Activated T-helper 17 cell treated with anti-CD3 and anti-CD28 coated beads, Interleukin-2, amount 50 U/mL, for 72 hours (primary cell): Measurements from ENCODE around the gene CHRM4. TPM values are rescaled to one million over a fixed set of nuclear protein-coding genes. Genes with fewer than 3 reads are reported as not detected.

Source experiments
- ATAC-seq: fragments of 150-1000 bp; cut with Tn5 transposase; replicated peaks from 2 replicates; pipeline ENCODE4 v1.10.0; 2021; ENCODE audit warnings: mild to moderate bottlenecking, moderate library complexity
- H3K27ac Mint-ChIP-seq: one replicate; pipeline ENCODE4 v1.8.0; 2022; ENCODE audit warnings: mixed read lengths
- H3K27me3 Mint-ChIP-seq: one replicate; pipeline ENCODE4 v1.8.0; 2022; ENCODE audit warnings: mixed read lengths
- H3K36me3 Mint-ChIP-seq: one replicate; pipeline ENCODE4 v1.8.0; 2022; ENCODE audit warnings: low read depth, mild to moderate bottlenecking, mixed read lengths
- H3K4me1 Mint-ChIP-seq: one replicate; pipeline ENCODE4 v1.8.0; 2022; ENCODE audit warnings: mixed read lengths
- H3K4me3 Mint-ChIP-seq: one replicate; pipeline ENCODE4 v1.8.0; 2022; ENCODE audit warnings: mild to moderate bottlenecking, mixed read lengths
- H3K9me3 Mint-ChIP-seq: one replicate; pipeline ENCODE4 v1.8.0; 2022; ENCODE audit warnings: mixed read lengths
- total RNA-seq, 2 donors: library from RNA; stranded (reverse); gene quantifications; one replicate each; pipeline ENCODE4 v1.2.3, GENCODE V29; 2022

CHRM4 gene
- total RNA-seq, 2 donors from 2014 or later = 0.90 to 6.1 TPM

DNA sequence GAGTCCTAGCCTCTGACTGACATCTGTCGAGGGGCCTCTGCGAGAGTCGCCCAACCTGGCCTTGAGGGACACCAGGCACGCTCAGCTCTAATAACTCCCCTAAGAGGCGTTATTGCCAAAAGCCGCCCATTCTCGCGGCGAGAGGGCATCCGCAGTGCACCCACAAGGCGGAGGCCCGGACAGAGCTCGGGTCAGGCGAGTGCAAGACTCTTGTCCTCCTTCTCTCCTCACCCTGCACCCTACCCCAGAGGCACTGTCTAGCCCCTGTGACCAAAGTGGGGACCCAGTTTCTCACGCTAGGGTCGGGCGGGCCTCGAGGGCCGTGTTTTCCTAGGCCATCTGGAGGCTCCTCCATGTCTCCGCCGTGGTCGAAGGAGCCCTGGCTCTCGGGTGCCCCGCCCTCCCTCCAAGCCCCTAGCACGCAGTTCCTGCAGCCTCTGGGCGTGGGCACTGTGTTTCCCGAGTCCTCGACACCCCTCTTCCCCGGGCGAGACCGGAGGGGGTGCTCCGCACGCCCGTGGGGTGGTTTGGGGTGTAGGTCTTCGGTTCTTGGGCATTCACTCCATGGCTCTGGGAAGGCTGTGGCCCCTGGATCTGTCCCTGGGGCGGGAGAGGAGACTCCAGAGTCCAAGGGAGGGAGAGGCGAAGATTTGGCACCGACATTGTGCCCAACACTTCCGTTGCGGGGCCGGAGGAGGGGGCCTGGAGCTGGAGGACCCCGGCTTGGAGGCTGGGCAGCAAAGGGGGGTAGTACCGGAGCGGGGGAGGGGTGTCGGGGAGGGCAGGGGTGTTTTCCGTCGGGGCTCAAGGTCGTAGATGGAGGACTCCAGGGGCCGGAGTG, 1.0 kb downstream of the CHRM4 start:
- H3K9me3 Mint-ChIP-seq = no peaks in the 10 kb centered on the region
- ATAC-seq = no peak
- no peak overlapping the region for H3K27ac Mint-ChIP-seq
- H3K4me1 Mint-ChIP-seq = peaks cover 26% of the 10 kb centered on the region
- H3K4me3 Mint-ChIP-seq = peak overlapping the region; percentile 63
- H3K27me3 Mint-ChIP-seq = peaks cover 48% of the 10 kb centered on the region
- H3K36me3 Mint-ChIP-seq = peaks cover 8% of the 10 kb centered on the region

DNA sequence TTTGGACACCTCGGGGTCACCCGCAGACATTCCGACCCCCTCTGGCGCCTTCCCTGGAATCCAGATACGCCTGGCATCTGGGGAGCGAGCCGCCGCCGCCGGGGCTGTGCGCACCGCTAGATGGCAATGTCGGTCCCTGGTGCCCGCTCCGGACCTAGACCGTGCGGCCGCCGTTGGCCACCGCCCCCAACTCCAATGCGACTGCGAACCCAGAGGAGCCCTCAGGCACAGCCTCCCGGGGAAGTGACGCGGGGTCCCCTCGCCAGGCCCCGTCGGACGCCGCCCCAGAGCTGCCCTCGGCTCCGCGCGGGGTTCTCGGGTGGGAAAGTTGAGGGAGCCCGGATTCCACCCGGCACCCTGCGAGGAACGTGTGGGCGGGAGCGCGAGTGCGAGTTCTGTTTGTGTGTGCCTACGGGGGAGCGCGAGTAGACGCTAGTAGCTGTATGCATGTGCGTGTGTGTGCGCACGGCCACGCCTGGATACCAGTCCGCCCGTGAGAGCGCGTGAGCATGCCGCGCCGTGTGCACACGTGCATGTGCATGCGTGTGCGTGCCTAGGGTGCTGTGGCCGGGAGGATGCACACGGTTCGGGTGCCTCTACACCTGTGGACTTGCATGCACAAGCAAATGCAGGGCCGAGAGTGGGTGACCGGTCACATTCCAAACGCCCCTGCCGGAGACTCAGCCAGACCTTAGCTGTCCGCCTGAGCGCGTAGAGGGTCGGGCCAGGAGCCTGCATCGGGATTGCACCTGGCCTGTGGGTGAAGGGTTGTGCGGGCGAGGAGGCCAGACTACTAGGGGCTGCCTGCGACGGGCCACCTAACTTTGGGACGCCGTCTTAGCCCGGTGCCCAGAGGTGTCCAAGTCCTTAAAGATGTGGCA, 1.9 kb downstream of the CHRM4 start:
- peaks cover 8% of the 10 kb centered on the region for H3K36me3 Mint-ChIP-seq
- peak; percentile 64 for ATAC-seq
- H3K4me1 Mint-ChIP-seq = peaks cover 26% of the 10 kb centered on the region
- H3K27ac Mint-ChIP-seq = no peak overlapping the region
- no peaks in the 10 kb centered on the region for H3K9me3 Mint-ChIP-seq
- peaks cover 55% of the 10 kb centered on the region for H3K27me3 Mint-ChIP-seq
- H3K4me3 Mint-ChIP-seq = peak overlapping the region; percentile 63

GRCh38 chr11:46388619-46389449, 2.7 kb downstream of the CHRM4 start:
- peaks cover 8% of the 10 kb centered on the region for H3K36me3 Mint-ChIP-seq
- no peak overlapping the region for H3K27ac Mint-ChIP-seq
- ATAC-seq = no peak
- peaks cover 26% of the 10 kb centered on the region for H3K4me1 Mint-ChIP-seq
- no peaks in the 10 kb centered on the region for H3K9me3 Mint-ChIP-seq
- peaks cover 56% of the 10 kb centered on the region for H3K27me3 Mint-ChIP-seq
- peak overlapping the region; percentile 63 for H3K4me3 Mint-ChIP-seq

GRCh38 chr11:46387919-46388618, 3.5 kb downstream of the CHRM4 start:
- H3K27ac Mint-ChIP-seq = no peak overlapping the region
- H3K9me3 Mint-ChIP-seq = no peaks in the 10 kb centered on the region
- peaks cover 6% of the 10 kb centered on the region for H3K36me3 Mint-ChIP-seq
- peaks cover 24% of the 10 kb centered on the region for H3K4me1 Mint-ChIP-seq
- no peak for ATAC-seq
- H3K27me3 Mint-ChIP-seq = peaks cover 54% of the 10 kb centered on the region
- no peak overlapping the region for H3K4me3 Mint-ChIP-seq

- Mint-ChIP-seq H3K4me3 (no peak overlapping the region), H3K36me3 (no peaks in the 10 kb centered on the region), H3K27ac (no peak overlapping the region), H3K27me3 (peaks cover 49% of the 10 kb centered on the region), H3K4me1 (peaks cover 18% of the 10 kb centered on the region), H3K9me3 (no peaks in the 10 kb centered on the region)
- ATAC-seq = no peak
These were observed 4.1 kb downstream of the CHRM4 start for GRCh38 chr11:46387456-46387855.

- peak; percentile 25 for ATAC-seq
- Mint-ChIP-seq H3K4me3 (no peak overlapping the region), H3K9me3 (no peaks in the 10 kb centered on the region), H3K27ac (peak overlapping the region; percentile 19), H3K4me1 (peaks cover 18% of the 10 kb centered on the region), H3K27me3 (peaks cover 53% of the 10 kb centered on the region), H3K36me3 (no peaks in the 10 kb centered on the region)
These were observed 4.9 kb downstream of the CHRM4 start for GRCh38 chr11:46386674-46387073.

- H3K4me1 Mint-ChIP-seq = peaks cover 18% of the 10 kb centered on the region
- H3K36me3 Mint-ChIP-seq = no peaks in the 10 kb centered on the region
- no peaks in the 10 kb centered on the region for H3K9me3 Mint-ChIP-seq
- peaks cover 53% of the 10 kb centered on the region for H3K27me3 Mint-ChIP-seq
- no peak for ATAC-seq
- no peak overlapping the region for H3K4me3 Mint-ChIP-seq
- H3K27ac Mint-ChIP-seq = peak overlapping the region; percentile 19
These were observed 5.5 kb downstream of the CHRM4 start for GRCh38 chr11:46386005-46386578.

DNA sequence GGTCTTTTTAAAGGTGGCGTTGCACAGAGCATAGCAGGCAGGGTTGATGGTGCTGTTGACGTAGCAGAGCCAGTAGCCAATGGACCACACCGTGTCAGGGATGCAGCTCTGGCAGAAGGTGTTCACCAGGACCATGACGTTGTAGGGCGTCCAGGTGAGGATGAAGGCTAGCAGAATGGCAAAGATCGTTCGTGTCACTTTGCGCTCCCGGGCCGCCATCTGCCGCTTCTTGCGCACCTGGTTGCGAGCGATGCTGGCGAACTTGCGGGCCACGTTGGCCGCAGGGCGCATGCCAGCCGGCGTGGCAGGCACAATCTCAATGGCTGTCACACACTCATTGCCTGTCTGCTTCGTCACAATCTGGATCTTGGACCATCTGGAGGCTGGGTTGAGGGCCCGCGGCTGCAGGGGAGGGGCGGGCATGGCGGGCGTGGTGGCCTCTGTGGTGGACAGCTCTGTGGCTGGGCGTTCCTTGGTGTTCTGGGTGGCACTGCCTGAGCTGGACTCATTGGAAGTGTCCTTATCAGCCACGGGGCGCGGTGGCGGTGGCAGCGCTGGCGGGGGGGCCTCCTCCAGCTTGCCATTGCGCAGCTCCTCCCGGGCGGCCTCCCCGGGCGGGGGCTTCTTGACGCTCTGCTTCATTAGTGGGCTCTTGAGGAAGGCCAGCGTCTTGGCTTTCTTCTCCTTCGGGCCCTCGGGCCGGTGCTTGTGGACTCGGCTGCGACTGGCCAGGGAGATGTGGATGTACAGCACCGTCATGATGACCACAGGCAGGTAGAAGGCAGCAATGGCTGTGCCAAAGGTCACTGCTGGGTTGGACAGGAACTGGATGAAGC, 6.2 kb downstream of the CHRM4 start:
- ATAC-seq = no peak
- Mint-ChIP-seq H3K27ac (no peak overlapping the region), H3K4me1 (peaks cover 18% of the 10 kb centered on the region), H3K36me3 (no peaks in the 10 kb centered on the region), H3K4me3 (no peak overlapping the region), H3K9me3 (no peaks in the 10 kb centered on the region), H3K27me3 (peaks cover 50% of the 10 kb centered on the region)

DNA sequence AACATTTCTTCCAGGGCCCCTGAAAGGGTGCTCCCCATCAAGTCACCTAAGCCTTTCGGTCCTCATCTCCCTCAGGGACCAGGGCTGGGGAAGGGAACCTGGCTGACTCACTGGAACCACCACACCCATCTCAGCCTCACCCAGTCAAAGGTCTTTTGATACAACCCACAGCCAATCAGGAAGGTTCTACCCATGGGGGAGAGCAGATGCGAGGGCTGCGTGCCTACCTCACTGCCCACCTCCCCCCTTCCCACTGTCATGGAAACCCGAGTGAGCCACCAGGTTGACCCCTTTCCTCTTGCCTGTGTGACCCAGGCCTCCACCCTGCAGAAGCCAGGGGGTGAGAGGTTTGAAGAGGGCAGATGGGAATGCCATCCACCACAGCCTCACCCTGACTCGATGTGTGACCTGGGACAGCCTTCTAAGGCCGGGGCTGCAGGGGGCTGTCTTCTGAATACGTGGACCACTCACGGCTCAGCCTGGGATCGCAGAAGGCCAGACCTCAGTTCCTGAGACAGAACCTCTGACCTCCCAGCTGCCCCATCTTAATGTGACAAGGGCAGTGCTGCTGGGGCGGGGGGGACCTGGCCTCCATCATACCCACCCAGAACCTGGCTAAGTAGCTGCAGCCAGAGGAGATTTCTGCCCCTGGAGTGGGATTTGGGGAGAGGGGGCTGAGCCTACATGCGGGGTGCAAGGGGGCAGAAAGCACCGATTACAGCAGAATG, 7.4 kb downstream of the CHRM4 start:
- H3K4me1 Mint-ChIP-seq = peaks cover 18% of the 10 kb centered on the region
- H3K36me3 Mint-ChIP-seq = no peaks in the 10 kb centered on the region
- no peaks in the 10 kb centered on the region for H3K9me3 Mint-ChIP-seq
- H3K4me3 Mint-ChIP-seq = no peak overlapping the region
- H3K27me3 Mint-ChIP-seq = peaks cover 40% of the 10 kb centered on the region
- no peak for ATAC-seq
- no peak overlapping the region for H3K27ac Mint-ChIP-seq

DNA sequence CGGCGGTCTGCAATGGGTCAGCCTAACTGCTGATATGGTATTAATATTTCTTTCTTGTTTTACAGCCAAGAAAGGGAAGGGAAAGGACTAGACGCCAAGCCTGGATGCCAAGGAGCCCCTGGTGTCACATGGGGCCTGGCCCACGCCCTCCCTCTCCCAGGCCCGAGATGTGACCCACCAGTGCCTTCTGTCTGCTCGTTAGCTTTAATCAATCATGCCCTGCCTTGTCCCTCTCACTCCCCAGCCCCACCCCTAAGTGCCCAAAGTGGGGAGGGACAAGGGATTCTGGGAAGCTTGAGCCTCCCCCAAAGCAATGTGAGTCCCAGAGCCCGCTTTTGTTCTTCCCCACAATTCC, 8.2 kb downstream of the CHRM4 start:
- Mint-ChIP-seq H3K9me3 (no peaks in the 10 kb centered on the region), H3K27ac (no peak overlapping the region), H3K36me3 (no peaks in the 10 kb centered on the region), H3K27me3 (peaks cover 35% of the 10 kb centered on the region), H3K4me1 (peaks cover 16% of the 10 kb centered on the region), H3K4me3 (no peak overlapping the region)
- no peak for ATAC-seq

DNA sequence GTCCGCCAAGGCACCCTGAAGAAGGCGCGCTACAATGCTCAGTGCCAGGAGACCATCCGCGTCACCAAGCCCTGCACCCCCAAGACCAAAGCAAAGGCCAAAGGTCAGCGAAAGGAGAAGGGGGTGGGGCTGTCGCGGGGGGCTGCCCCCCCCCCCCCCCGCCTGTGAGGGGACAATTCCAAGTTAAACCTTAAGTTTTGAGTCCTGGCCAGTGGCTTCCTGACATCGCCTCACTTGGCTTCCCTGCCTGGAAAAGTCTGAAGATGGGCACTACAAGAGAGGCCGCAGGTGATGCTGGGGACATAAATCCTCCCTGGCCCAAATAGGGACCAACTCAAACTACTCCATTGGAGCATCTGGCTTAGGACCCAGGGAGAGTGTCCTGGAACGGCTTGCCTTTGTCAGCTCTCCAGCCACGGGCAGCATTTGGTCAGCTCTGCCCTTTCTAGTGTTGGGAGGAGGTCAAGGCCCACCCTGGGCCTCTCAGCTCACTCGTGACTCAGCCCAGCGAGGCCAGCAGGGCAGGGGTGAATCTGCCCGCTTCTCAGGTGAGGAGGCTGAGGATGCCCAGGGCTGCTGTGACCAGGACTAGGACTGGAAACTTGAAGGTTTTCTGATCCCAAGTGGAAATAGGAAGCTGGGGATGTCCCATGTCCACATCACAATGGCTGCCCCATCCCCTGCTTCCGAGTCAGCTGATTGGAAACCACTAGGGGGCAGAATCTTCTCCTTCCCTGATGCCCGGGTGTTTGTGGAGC, 8.8 kb downstream of the CHRM4 start:
- no peaks in the 10 kb centered on the region for H3K9me3 Mint-ChIP-seq
- H3K4me1 Mint-ChIP-seq = peaks cover 13% of the 10 kb centered on the region
- ATAC-seq = no peak
- H3K27ac Mint-ChIP-seq = no peak overlapping the region
- peak overlapping the region; percentile 71 for H3K4me3 Mint-ChIP-seq
- H3K36me3 Mint-ChIP-seq = peaks cover 4% of the 10 kb centered on the region
- peaks cover 29% of the 10 kb centered on the region for H3K27me3 Mint-ChIP-seq
